Naive thymus-derived CD8-positive, alpha-beta T cell (primary cell): ENCODE measurements around the gene GSPT1. TPM values are rescaled to one million over a fixed set of nuclear protein-coding genes. Genes with fewer than 3 reads are reported as not detected.
"Not testable (repeated sequence)": the region's sequence is repeated elsewhere in the genome, so short reads cannot be mapped to it uniquely, and the experiment has no call there.

Experiments used
- ATAC-seq, 2 donors: fragments of 150-1000 bp; cut with Tn5 transposase in 1 of 2; sonication (Bioruptor Pico), chemical (Tn5 transposase) in 1 of 2; 1 replicate in 1 of 2; 2 replicates in 1 of 2; pipeline ENCODE4 v1.10.0; 2021; ENCODE audit warnings: mild to moderate bottlenecking in 2 of 2, moderate library complexity in 2 of 2
- POLR2A ChIA-PET: fragments of 350-600 bp; sonication (Branson Sonifier 250); formaldehyde crosslinking; loops from one replicate; lab custom pipeline; 2021; ENCODE audit warnings: antibody characterized with exemption; lab: Charles Lee
- DNase-seq, 10 donors: peaks; one replicate each; pipeline versions ENCODE4 v3.0.0 to v3.0.0-alpha.2; 2020 to 2022
- H3K27ac Mint-ChIP-seq, 10 donors: one replicate each; pipeline ENCODE4 v1.8.0; 2020 to 2022; ENCODE audit warnings: mild to moderate bottlenecking in 10 of 10, mixed read lengths in 10 of 10, moderate library complexity in 4 of 10, inconsistent platforms in 1 of 10
- H3K27me3 Mint-ChIP-seq, 5 donors: one replicate each; pipeline ENCODE4 v1.8.0; 2021 to 2022; ENCODE audit warnings: mixed read lengths in 5 of 5
- H3K36me3 Mint-ChIP-seq, 3 donors: one replicate each; pipeline ENCODE4 v1.8.0; 2020 to 2022; ENCODE audit warnings: mixed read lengths in 3 of 3, mild to moderate bottlenecking in 2 of 3, inconsistent platforms in 1 of 3
- H3K4me1 Mint-ChIP-seq, 4 donors: one replicate each; pipeline ENCODE4 v1.8.0; 2021 to 2022; ENCODE audit warnings: mixed read lengths in 4 of 4
- H3K4me3 Mint-ChIP-seq, 10 donors: one replicate each; pipeline ENCODE4 v1.8.0; 2020 to 2022; ENCODE audit warnings: mild to moderate bottlenecking in 10 of 10, mixed read lengths in 10 of 10, moderate library complexity in 6 of 10, inconsistent platforms in 1 of 10
- H3K9me3 Mint-ChIP-seq, 9 donors: one replicate each; pipeline ENCODE4 v1.8.0; 2020 to 2022; ENCODE audit warnings: mixed read lengths in 9 of 9, mild to moderate bottlenecking in 3 of 9, inconsistent platforms in 1 of 9, moderate library complexity in 1 of 9
- polyA plus RNA-seq, 3 donors: library from polyadenylated mRNA; unstranded; fragments of 300-500 nt; fragmentation: Illumina TruSeq; gene quantifications; one replicate each; pipeline ENCODE4 v1.2.3, GENCODE V29; 2021
- total RNA-seq, 8 experiments: library from RNA in 2 of 8; stranded (reverse) in 2 of 8; gene quantifications; one replicate each; pipeline ENCODE4 v1.2.3 and lab custom pipeline; 2021 to 2026

GSPT1 gene
- total and polyA plus RNA-seq, 5 experiments from 2014 or later = 64.0 to 102 (median 86.2) TPM

- H3K9me3 Mint-ChIP-seq = no peaks in the 10 kb centered on the region
- H3K36me3 Mint-ChIP-seq = peaks cover 6 to 94% (median 16%) of the 10 kb centered on the region in 3 donors
- H3K4me1 Mint-ChIP-seq = peaks cover 2 to 27% (median 19%) of the 10 kb centered on the region in 4 donors
- no peak for ATAC-seq
- no peak overlapping the region for H3K4me3 Mint-ChIP-seq
- DNase-seq = no peak
- peak overlapping the region in 1 of 10 donors; percentile 22 for H3K27ac Mint-ChIP-seq
- no peaks in the 10 kb centered on the region for H3K27me3 Mint-ChIP-seq
- POLR2A ChIA-PET = interaction anchor here (0.6 kb wide), 1 partner anchor 220 kb away, joined by 3 read pairs; no protein-coding TSS in a partner anchor
These were observed 71.9 kb downstream of the GSPT1 start for GRCh38 chr16:11843861-11844260.

GRCh38 chr16:11843206-11843605, 72.5 kb downstream of the GSPT1 start:
- ATAC-seq (no peak), DNase-seq (no peak)
- Mint-ChIP-seq H3K27me3 (no peaks in the 10 kb centered on the region), H3K36me3 (peaks cover 6 to 94% (median 16%) of the 10 kb centered on the region in 3 donors), H3K27ac (peak overlapping the region in 2 of 10 donors; percentile 22 to 38), H3K9me3 (no peaks in the 10 kb centered on the region), H3K4me3 (no peak overlapping the region), H3K4me1 (peaks cover 0 to 22% (median 14%) of the 10 kb centered on the region in 4 donors)
- POLR2A ChIA-PET = no interaction called here

GRCh38 chr16:11841026-11841425, 74.7 kb downstream of the GSPT1 start:
- H3K36me3 Mint-ChIP-seq = peaks cover 6 to 95% (median 14%) of the 10 kb centered on the region in 3 donors
- POLR2A ChIA-PET = no interaction called here
- DNase-seq (no peak), ATAC-seq (no peak)
- peaks cover 0 to 11% (median 6%) of the 10 kb centered on the region in 4 donors for H3K4me1 Mint-ChIP-seq
- H3K9me3 Mint-ChIP-seq = no peaks in the 10 kb centered on the region
- H3K4me3 Mint-ChIP-seq = no peak overlapping the region
- H3K27me3 Mint-ChIP-seq = no peaks in the 10 kb centered on the region
- H3K27ac Mint-ChIP-seq = no peak overlapping the region

- peaks cover 0 to 6% (median 0%) of the 10 kb centered on the region in 4 donors for H3K4me1 Mint-ChIP-seq
- no peak overlapping the region for H3K4me3 Mint-ChIP-seq
- H3K36me3 Mint-ChIP-seq = peaks cover 6 to 62% (median 14%) of the 10 kb centered on the region in 3 donors
- no peak for DNase-seq
- H3K27me3 Mint-ChIP-seq = no peaks in the 10 kb centered on the region
- no peaks in the 10 kb centered on the region for H3K9me3 Mint-ChIP-seq
- H3K27ac Mint-ChIP-seq = peak overlapping the region in 5 of 10 donors; percentile 1 to 70 (median 31)
- POLR2A ChIA-PET = no interaction called here
- ATAC-seq = peak in 1 of 2 donors; percentile 20
These were observed 79.0 kb downstream of the GSPT1 start for GRCh38 chr16:11836650-11837244.

- ATAC-seq (no peak), DNase-seq (no peak)
- Mint-ChIP-seq H3K27me3 (no peaks in the 10 kb centered on the region), H3K27ac (peak overlapping the region in 7 of 10 donors; percentile 1 to 69 (median 32)), H3K36me3 (peaks cover 6 to 57% (median 14%) of the 10 kb centered on the region in 3 donors), H3K4me3 (no peak overlapping the region), H3K9me3 (no peaks in the 10 kb centered on the region), H3K4me1 (peaks cover 0 to 6% (median 0%) of the 10 kb centered on the region in 4 donors)
- POLR2A ChIA-PET = no interaction called here
These were observed 79.7 kb downstream of the GSPT1 start for GRCh38 chr16:11835891-11836649.

GRCh38 chr16:11835309-11835708, 80.4 kb downstream of the GSPT1 start:
- H3K9me3 Mint-ChIP-seq = no peaks in the 10 kb centered on the region
- H3K36me3 Mint-ChIP-seq = peaks cover 6 to 50% (median 12%) of the 10 kb centered on the region in 3 donors
- peak overlapping the region in 1 of 10 donors; percentile 44 for H3K27ac Mint-ChIP-seq
- H3K4me1 Mint-ChIP-seq = peaks cover 0 to 6% (median 0%) of the 10 kb centered on the region in 4 donors
- ATAC-seq (no peak), DNase-seq (no peak)
- POLR2A ChIA-PET = interaction anchor here (1.3 kb wide), 1 partner anchor 17 kb away, joined by 4 read pairs; no protein-coding TSS in a partner anchor
- no peak overlapping the region for H3K4me3 Mint-ChIP-seq
- no peaks in the 10 kb centered on the region for H3K27me3 Mint-ChIP-seq

- Mint-ChIP-seq H3K4me3 (no peak overlapping the region), H3K36me3 (peaks cover 0 to 38% (median 2%) of the 10 kb centered on the region in 3 donors), H3K27ac (peak overlapping the region in 1 of 10 donors; percentile 10), H3K9me3 (no peaks in the 10 kb centered on the region), H3K27me3 (no peaks in the 10 kb centered on the region), H3K4me1 (peaks cover 0 to 6% (median 0%) of the 10 kb centered on the region in 4 donors)
- no peak for ATAC-seq
- POLR2A ChIA-PET = interaction anchor here (0.7 to 1.3 kb wide), 2 partner anchors 16 to 43 kb away, joined by 4 read pairs; no protein-coding TSS in a partner anchor
- DNase-seq = no peak
These were observed 81.6 kb downstream of the GSPT1 start for GRCh38 chr16:11833951-11834695.

- POLR2A ChIA-PET = interaction anchor here (0.6 kb wide), 1 partner anchor 15 kb away, joined by 3 read pairs; no protein-coding TSS in a partner anchor
- no peaks in the 10 kb centered on the region for H3K4me1 Mint-ChIP-seq
These were observed 87.1 kb downstream of the GSPT1 start for GRCh38 chr16:11828696-11829095.

GRCh38 chr16:11825520-11826165, 90.1 kb downstream of the GSPT1 start:
- H3K36me3 Mint-ChIP-seq, POLR2A ChIA-PET, H3K27me3 Mint-ChIP-seq, H3K4me1 Mint-ChIP-seq, DNase-seq, H3K4me3 Mint-ChIP-seq, H3K27ac Mint-ChIP-seq, H3K9me3 Mint-ChIP-seq, ATAC-seq: not testable (repeated sequence)

More at GRCh38 chr16:11828696-11829095, 87.1 kb downstream of the GSPT1 start:
- Mint-ChIP-seq H3K27me3 (no peaks in the 10 kb centered on the region), H3K36me3 (no peaks in the 10 kb centered on the region), H3K27ac (peak overlapping the region in 1 of 10 donors; percentile 21), H3K9me3 (no peaks in the 10 kb centered on the region), H3K4me3 (no peak overlapping the region)
- DNase-seq (no peak), ATAC-seq (no peak)

GRCh38 chr16:11824362-11824761, 91.4 kb downstream of the GSPT1 start:
- POLR2A ChIA-PET = interaction anchor here (0.9 kb wide), 1 partner anchor 16 kb away, joined by 3 read pairs; no protein-coding TSS in a partner anchor
- Mint-ChIP-seq H3K36me3 (no peaks in the 10 kb centered on the region), H3K27me3 (no peaks in the 10 kb centered on the region), H3K9me3 (no peaks in the 10 kb centered on the region), H3K4me1 (peaks cover 0 to 3% (median 0%) of the 10 kb centered on the region in 4 donors), H3K27ac (no peak overlapping the region), H3K4me3 (no peak overlapping the region)
- no peak for ATAC-seq
- DNase-seq = no peak

GRCh38 chr16:11823645-11824044, 92.1 kb downstream of the GSPT1 start:
- ATAC-seq, H3K4me3 Mint-ChIP-seq, H3K9me3 Mint-ChIP-seq, DNase-seq, H3K4me1 Mint-ChIP-seq, H3K27ac Mint-ChIP-seq, POLR2A ChIA-PET, H3K36me3 Mint-ChIP-seq, H3K27me3 Mint-ChIP-seq: not testable (repeated sequence)

- no peak for DNase-seq
- POLR2A ChIA-PET = no interaction called here
- Mint-ChIP-seq H3K4me1 (peaks cover 0 to 3% (median 0%) of the 10 kb centered on the region in 4 donors), H3K27ac (no peak overlapping the region), H3K36me3 (no peaks in the 10 kb centered on the region), H3K4me3 (no peak overlapping the region), H3K9me3 (no peaks in the 10 kb centered on the region), H3K27me3 (no peaks in the 10 kb centered on the region)
- no peak for ATAC-seq
These were observed 96.0 kb downstream of the GSPT1 start for GRCh38 chr16:11819798-11820197.
